ENCODE measurements around the gene NDUFAF2.

The NDUFAF2 gene

GRCh38 chr5:60989790-60990189 lies 44.8 kb downstream of the NDUFAF2 start:
- no peaks in the 10 kb centered on the region; the same call in 1 of the 2 replicates for H3K36me3 ChIP-seq (ENCODE audit: insufficient read depth)
- H3K4me2 ChIP-seq: no peak overlapping the region
- H4K20me1 ChIP-seq (ENCODE audit: insufficient read depth): no peaks in the 10 kb centered on the region
- H3K4me3 ChIP-seq (IDR thresholded peaks at IDR 0.05; ENCODE audit: insufficient read depth, low read depth, low read length): no peak overlapping the region
- H3K79me2 ChIP-seq (ENCODE audit: insufficient read depth, low read depth): no peaks in the 10 kb centered on the region; the same call in 1 of the 2 replicates
- H3K27ac ChIP-seq: no peak overlapping the region
- H2AFZ ChIP-seq (ENCODE audit: low read depth): no peak overlapping the region
- no peaks in the 10 kb centered on the region for H3K4me1 ChIP-seq (ENCODE audit: low read depth, poor library complexity, severe bottlenecking)
- H3K27me3 ChIP-seq (ENCODE audit: insufficient read depth, low read depth): no peaks in the 10 kb centered on the region
- TF ChIP-seq CTCF (conservative IDR thresholded peaks at IDR 0.05; ENCODE audit: low read depth, low read length): no peak
- H3K9ac ChIP-seq: no peak overlapping the region

- H3K79me2 ChIP-seq (ENCODE audit: insufficient read depth, low read depth): no peaks in the 10 kb centered on the region; the same call in 1 of the 2 replicates
- H3K27ac ChIP-seq: no peak overlapping the region
- no peaks in the 10 kb centered on the region for H3K4me1 ChIP-seq (ENCODE audit: low read depth, poor library complexity, severe bottlenecking)
- no peak overlapping the region for H2AFZ ChIP-seq (ENCODE audit: low read depth)
- H3K4me2 ChIP-seq: no peak overlapping the region
- TF ChIP-seq CTCF (conservative IDR thresholded peaks at IDR 0.05; ENCODE audit: low read depth, low read length): no peak
- H3K4me3 ChIP-seq (IDR thresholded peaks at IDR 0.05; ENCODE audit: insufficient read depth, low read depth, low read length): no peak overlapping the region
- H3K36me3 ChIP-seq (ENCODE audit: insufficient read depth): no peaks in the 10 kb centered on the region; the same call in 1 of the 2 replicates
- no peak overlapping the region for H3K9ac ChIP-seq
- no peaks in the 10 kb centered on the region for H4K20me1 ChIP-seq (ENCODE audit: insufficient read depth)
- no peaks in the 10 kb centered on the region for H3K27me3 ChIP-seq (ENCODE audit: insufficient read depth, low read depth)
Observed at GRCh38 chr5:60992871-60993270, 47.9 kb downstream of the NDUFAF2 start.

GRCh38 chr5:60993425-60993824 lies 48.4 kb downstream of the NDUFAF2 start:
- H2AFZ ChIP-seq (ENCODE audit: low read depth): no peak overlapping the region
- H3K27me3 ChIP-seq (ENCODE audit: insufficient read depth, low read depth): no peaks in the 10 kb centered on the region
- H4K20me1 ChIP-seq (ENCODE audit: insufficient read depth): no peaks in the 10 kb centered on the region
- no peak overlapping the region for H3K4me2 ChIP-seq
- H3K79me2 ChIP-seq (ENCODE audit: insufficient read depth, low read depth): no peaks in the 10 kb centered on the region; the same call in 1 of the 2 replicates
- H3K4me1 ChIP-seq (ENCODE audit: low read depth, poor library complexity, severe bottlenecking): no peaks in the 10 kb centered on the region
- H3K27ac ChIP-seq: no peak overlapping the region
- no peak for TF ChIP-seq CTCF (conservative IDR thresholded peaks at IDR 0.05; ENCODE audit: low read depth, low read length)
- no peak overlapping the region for H3K9ac ChIP-seq
- no peaks in the 10 kb centered on the region; the same call in 1 of the 2 replicates for H3K36me3 ChIP-seq (ENCODE audit: insufficient read depth)
- no peak overlapping the region for H3K4me3 ChIP-seq (IDR thresholded peaks at IDR 0.05; ENCODE audit: insufficient read depth, low read depth, low read length)

- Histone ChIP-seq H3K9ac (no peak overlapping the region), H3K79me2 (ENCODE audit: insufficient read depth, low read depth) (no peaks in the 10 kb centered on the region; the same call in 1 of the 2 replicates), H3K27ac (no peak overlapping the region), H2AFZ (ENCODE audit: low read depth) (no peak overlapping the region), H3K36me3 (ENCODE audit: insufficient read depth) (no peaks in the 10 kb centered on the region; the same call in 1 of the 2 replicates), H3K4me2 (no peak overlapping the region), H3K4me1 (ENCODE audit: low read depth, poor library complexity, severe bottlenecking) (no peaks in the 10 kb centered on the region), H3K27me3 (ENCODE audit: insufficient read depth, low read depth) (no peaks in the 10 kb centered on the region), H3K4me3 (IDR thresholded peaks at IDR 0.05; ENCODE audit: insufficient read depth, low read depth, low read length) (no peak overlapping the region), H4K20me1 (ENCODE audit: insufficient read depth) (no peaks in the 10 kb centered on the region)
- TF ChIP-seq CTCF (conservative IDR thresholded peaks at IDR 0.05; ENCODE audit: low read depth, low read length): no peak
Observed at GRCh38 chr5:60993875-60994571, 49.0 kb downstream of the NDUFAF2 start.
